HFF-Myc (cell line): ENCODE measurements around the gene CDK5RAP2.

Source experiments
- DNase-seq: peaks from one replicate; pipeline ENCODE4 v3.0.0-alpha.2; 2011; ENCODE audit warnings: low read depth; ENCODE audit errors: extremely low read depth
- H3K4me3 ChIP-seq: replicated peaks from 2 replicates; pipeline ENCODE4 v1.5.1; 2011; ENCODE audit warnings: low read depth, mild to moderate bottlenecking, control low read depth, low read length
- TF ChIP-seq, protein P1 (sequence below): IDR thresholded peaks from 2 replicates; pipeline ENCODE4 v1.5.1; 2012; ENCODE audit warnings: mild to moderate bottlenecking, low read depth, low read length, control low read depth; ENCODE audit errors: missing control alignments

CDK5RAP2 gene

DNA sequence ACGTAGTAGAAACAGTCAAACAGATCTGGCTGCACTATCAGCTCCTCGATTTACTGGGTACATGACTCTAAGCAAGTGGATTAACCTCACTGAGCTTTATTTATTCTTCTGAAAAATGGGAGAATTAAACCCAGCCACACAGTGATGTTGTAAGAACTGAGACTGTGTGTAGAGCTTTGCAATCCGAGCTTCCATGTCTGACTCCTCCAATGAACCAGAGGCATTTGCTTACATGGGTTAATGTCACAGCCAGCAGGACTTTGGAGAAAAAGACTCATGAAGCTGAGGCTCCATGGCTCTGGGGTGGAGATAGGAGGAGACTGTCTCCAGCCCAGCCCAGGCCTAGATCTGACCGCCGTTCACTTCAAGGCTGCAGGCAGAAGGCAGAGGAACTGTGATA lies 201.3 kb downstream of the CDK5RAP2 start:
- no peak overlapping the region for H3K4me3 ChIP-seq
- TF ChIP-seq, protein P1, sequence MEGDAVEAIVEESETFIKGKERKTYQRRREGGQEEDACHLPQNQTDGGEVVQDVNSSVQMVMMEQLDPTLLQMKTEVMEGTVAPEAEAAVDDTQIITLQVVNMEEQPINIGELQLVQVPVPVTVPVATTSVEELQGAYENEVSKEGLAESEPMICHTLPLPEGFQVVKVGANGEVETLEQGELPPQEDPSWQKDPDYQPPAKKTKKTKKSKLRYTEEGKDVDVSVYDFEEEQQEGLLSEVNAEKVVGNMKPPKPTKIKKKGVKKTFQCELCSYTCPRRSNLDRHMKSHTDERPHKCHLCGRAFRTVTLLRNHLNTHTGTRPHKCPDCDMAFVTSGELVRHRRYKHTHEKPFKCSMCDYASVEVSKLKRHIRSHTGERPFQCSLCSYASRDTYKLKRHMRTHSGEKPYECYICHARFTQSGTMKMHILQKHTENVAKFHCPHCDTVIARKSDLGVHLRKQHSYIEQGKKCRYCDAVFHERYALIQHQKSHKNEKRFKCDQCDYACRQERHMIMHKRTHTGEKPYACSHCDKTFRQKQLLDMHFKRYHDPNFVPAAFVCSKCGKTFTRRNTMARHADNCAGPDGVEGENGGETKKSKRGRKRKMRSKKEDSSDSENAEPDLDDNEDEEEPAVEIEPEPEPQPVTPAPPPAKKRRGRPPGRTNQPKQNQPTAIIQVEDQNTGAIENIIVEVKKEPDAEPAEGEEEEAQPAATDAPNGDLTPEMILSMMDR = no peak
- DNase-seq = no peak

DNA sequence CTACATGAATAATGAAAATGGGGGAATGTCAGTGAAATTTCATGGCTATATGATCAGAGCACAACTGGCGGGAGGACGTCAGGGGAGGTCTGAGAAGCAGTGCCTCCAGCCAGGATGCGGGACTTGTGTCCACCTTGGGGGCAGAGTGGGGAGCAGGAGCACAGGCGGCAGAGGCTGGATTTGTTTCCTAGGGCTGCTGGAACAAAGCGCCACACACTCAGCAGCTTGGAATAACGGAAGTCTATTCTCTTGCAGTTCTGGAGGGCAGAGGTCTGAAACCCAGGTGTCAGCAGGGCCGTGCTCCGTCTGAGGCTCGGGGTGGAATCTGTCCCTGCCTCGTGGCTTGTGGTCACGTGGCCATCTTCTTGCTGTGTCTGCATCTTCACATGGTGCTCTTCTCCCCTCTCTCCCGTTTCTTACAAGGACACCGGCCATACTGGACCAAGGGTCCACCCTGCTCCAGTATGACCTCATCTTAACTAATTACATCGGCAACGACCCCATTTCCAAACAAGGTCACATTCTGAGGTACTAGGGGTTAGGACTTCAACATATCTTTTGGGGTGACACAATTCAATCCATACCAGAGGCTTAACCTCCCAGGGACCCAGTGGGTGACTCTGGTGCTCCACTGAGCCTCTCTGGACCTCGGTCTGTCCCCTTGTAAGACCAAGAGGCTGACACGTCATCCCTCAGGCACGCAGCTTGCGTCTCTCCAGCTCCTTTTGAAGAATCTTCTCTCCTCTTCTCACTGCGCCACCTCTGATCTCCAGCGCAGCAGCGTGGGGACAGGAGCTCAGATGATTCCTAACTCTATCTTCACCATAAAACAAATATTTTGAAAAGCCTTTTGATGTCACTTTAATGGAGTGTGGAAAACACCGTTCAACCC lies 202.5 kb downstream of the CDK5RAP2 start:
- TF ChIP-seq, protein P1 = no peak
- no peak for DNase-seq

DNA sequence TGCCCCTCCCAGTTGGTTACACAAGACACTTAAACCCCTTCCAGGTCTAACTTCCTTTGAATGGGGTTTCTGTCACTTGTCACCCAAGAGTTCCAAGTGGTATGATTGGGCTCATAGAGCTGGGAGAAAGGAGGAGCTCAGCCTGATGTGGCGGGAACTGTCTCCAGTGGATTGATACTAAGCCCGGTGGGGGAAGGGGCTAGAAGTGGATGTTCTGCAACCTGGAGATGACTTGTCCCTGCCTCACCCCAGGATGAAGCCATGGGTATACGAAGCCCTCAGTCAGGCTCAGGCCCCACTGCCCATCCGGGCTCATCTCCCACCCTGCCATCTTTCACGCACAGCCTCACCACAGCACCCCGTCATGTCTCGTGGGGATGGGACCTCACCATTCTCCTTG lies 203.9 kb downstream of the CDK5RAP2 start:
- no peak overlapping the region for H3K4me3 ChIP-seq
- no peak for DNase-seq
- TF ChIP-seq, protein P1 = no peak

More for the DNA sequence above, 202.5 kb downstream of the CDK5RAP2 start:
- H3K4me3 ChIP-seq = no peak overlapping the region

DNA sequence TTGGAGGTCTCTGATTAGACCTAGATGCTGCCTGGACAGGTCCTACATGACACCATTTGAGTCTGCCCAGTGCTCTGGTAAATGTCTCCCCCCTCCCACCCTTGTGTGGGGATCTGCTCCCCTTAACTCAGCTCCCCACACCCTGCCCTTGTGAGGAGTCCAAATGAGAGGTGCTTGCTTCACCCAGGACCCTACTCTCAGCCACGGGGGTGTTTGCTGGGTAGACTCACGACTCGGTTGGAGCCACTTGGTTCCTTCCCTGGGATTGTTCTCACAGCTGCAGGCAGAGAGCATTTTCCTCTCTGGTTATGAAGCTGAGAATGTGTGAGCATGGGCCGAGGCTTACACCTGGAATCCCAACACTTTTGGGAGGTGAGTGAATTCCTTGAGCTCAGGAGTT lies 204.7 kb downstream of the CDK5RAP2 start:
- no peak for DNase-seq
- TF ChIP-seq, protein P1 = no peak

DNA sequence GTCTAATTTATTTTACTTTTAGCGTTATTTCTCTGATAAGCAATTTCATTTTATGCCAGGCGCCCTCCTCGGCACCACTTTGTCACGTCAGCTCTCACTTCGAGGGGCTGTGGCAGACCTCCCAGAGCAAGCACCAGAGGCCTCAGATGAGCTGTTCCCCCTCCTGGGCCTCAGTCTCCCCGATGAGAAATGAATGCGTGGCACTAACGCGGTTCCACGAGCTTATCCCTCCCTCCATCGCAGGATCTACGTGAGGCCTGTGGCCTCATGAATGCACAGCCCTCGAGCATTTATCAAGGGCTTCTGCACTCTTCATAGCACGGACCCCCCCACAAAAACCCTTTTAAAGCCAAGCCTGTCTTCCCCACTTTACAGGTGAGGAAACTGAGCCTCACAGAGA lies 205.2 kb downstream of the CDK5RAP2 start:
- no peak for DNase-seq
- no peak overlapping the region for H3K4me3 ChIP-seq
- TF ChIP-seq, protein P1 = no peak

More for the DNA sequence above, 204.7 kb downstream of the CDK5RAP2 start:
- no peak overlapping the region for H3K4me3 ChIP-seq

DNA sequence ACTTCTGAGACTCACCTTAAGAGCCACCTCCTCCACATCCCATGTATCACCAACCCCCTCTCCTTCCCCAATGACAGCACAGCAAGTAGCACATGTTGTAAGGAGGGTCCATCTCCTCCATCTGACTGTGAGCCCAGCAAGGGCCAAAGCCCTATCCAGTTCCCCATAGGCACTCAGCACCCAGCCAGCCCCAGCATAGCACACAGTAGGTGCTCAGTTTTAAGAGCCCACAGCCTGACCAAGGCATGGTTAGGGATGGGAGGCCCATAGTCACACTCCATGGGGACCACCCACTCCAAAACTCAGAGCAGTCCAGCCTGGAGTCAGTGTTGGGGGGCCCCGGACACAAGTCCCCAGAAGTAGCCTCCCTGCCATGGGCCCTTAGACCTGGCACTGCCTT lies 205.7 kb downstream of the CDK5RAP2 start:
- DNase-seq = no peak
- TF ChIP-seq, protein P1 = no peak
- no peak overlapping the region for H3K4me3 ChIP-seq
